C4-2B (cell line): ENCODE data around the gene RPS19BP1.

Experiments
- H3K27ac ChIP-seq: fragments of 450-650 bp; 2 replicates; pipeline ENCODE4 v1.5.1; 2017
- ZFX ChIP-seq: fragments of 450-650 bp; IDR thresholded peaks from 2 replicates; pipeline ENCODE4 v1.6.1; 2017
- TF ChIP-seq, protein P1 (sequence below): fragments of 450-650 bp; conservative IDR thresholded peaks from 2 replicates; pipeline ENCODE4 v1.5.1; 2017; ENCODE audit warnings: mild to moderate bottlenecking

The RPS19BP1 gene

DNA sequence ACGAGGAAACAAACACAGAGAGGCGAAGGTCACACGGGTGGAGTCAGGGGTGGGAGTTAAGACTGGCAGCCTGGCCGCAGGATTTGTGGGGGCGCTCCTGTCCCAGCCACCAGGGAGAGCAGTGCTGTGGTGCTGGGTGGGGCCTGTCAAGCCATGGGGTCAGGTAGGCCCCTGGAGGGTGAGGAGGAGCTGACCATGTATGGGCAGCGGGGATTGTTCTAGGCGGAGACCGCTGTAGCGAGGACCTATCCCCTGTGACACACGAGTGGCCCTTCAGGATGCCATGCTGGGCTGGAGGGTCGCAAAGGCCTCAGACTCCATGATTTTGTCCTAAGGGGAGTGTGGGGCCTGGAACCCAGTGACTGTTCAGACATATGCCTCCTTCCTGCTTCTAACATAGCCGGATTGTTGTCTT is 1.6 kb upstream of the RPS19BP1 start:
- TF ChIP-seq, protein P1, sequence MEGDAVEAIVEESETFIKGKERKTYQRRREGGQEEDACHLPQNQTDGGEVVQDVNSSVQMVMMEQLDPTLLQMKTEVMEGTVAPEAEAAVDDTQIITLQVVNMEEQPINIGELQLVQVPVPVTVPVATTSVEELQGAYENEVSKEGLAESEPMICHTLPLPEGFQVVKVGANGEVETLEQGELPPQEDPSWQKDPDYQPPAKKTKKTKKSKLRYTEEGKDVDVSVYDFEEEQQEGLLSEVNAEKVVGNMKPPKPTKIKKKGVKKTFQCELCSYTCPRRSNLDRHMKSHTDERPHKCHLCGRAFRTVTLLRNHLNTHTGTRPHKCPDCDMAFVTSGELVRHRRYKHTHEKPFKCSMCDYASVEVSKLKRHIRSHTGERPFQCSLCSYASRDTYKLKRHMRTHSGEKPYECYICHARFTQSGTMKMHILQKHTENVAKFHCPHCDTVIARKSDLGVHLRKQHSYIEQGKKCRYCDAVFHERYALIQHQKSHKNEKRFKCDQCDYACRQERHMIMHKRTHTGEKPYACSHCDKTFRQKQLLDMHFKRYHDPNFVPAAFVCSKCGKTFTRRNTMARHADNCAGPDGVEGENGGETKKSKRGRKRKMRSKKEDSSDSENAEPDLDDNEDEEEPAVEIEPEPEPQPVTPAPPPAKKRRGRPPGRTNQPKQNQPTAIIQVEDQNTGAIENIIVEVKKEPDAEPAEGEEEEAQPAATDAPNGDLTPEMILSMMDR = no peak
- TF ChIP-seq ZFX = no peak
- H3K27ac ChIP-seq = peak overlapping the region; percentile 27

DNA sequence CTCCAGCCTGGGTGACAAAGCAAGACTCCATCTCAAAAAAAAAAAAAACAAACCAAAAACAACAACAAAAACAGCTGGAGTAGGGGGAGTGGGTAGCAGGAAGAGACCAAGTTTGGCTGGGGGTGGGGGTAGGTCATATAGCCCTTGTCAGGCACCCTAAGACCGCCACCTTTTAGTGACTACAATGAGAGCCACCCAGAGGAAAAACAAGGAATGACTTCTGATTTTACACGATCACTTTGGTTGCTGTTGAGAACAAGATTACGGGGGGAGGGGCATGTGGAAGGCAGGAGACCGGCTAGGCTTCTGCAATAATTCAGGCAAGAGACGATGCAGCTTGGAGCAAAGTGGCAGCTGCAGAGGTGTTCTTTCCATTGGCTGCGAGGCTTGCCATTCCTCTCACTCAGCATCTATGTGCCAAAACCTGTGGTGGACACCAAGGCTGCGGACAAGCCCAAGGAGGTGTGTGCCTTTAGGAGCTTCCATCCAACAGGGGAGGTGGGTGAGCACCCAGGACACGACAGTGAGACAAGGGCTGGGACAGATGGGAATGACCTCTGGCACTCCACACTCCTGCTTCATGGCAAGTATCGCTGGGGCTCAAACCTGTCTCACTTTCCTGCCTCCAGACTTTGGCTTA is 1.7 kb downstream of the RPS19BP1 start:
- TF ChIP-seq ZFX = no peak
- TF ChIP-seq, protein P1 = peak; percentile 18; the same call in 1 of the 2 replicates
- H3K27ac ChIP-seq = peak overlapping the region; percentile 98

DNA sequence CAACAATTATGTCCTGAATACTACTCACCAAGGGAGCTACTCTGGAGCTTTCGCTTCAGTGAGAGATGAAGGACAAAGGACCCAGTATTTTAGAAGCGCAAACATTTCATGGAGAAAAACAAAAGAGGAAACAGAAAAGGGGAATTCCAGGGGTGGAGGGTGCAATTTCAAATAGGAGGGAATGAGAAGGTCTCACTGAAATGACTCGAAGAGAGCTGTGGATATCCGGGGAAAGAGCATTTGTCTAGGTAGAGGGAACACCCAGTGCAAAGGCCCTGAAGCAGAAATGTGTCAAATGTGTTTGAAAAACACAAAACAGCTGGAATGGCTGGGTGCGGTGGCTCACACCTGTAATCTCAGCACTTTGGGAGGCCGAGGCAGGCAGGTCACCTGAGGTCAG is 2.4 kb downstream of the RPS19BP1 start:
- H3K27ac ChIP-seq = no peak overlapping the region; the same call in 1 of the 2 replicates
- no peak for TF ChIP-seq ZFX
- TF ChIP-seq, protein P1 = no peak

DNA sequence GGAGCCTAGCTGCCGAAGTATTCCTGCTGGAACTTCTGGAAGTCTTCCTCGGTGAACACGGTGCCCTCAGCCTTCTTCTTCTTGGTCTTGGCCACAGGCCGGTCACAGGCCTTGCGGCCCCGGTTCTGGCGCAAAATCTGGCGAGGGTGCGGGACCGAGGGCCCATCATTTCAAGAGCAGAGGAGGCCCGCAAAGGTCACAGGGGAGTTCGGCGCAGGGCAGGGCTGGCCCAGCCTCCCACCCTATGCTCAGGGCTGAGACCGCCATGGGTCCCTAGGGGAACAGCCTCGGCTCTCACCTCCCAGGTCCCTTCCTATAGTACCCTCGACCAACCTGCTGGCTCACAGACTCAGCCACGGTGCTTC is 3.1 kb downstream of the RPS19BP1 start:
- TF ChIP-seq, protein P1 = no peak; the same call in none of the 2 replicates
- no peak; the same call in 1 of the 2 replicates for TF ChIP-seq ZFX
- peak overlapping the region; percentile 85 for H3K27ac ChIP-seq

DNA sequence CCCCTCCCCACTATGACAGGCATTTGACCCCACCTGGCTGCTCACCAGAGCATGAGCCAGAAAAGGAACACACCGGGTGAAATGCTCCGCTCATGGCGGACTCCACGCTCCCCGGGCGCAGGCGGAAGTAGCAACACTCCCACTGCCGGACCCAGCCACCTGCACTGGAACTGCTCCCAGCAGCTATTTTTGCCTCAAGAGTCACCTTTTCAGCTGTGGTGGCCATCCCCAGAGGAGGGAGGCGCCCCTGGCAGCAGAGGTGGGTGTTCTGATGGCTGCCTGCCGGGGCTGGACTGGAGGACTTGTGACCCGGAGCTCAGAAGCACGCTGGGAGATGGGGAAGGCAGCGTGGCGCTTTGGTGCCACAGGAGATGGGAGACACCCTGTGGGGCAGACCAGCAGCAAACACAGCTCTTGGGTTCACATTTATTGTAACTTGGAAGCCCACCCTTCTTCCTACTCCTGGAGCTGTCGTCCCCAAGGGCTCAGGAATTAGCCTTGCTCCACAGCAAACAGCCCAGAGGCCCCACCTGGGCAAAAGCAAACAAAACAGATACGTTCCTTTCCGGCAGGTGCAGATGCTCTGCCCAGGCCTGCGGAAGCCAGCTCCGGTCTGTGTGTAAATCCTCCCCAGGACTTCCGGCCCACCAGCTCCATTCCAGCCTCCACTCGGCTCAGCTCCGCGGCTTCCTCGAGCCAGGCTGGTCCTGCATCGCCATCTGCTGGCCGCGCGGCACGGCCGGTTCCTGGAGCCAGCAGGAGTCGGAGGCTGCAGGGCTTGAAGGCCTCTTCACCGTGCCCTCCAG is 3.7 kb downstream of the RPS19BP1 start:
- H3K27ac ChIP-seq = peak overlapping the region; percentile 85
- TF ChIP-seq, protein P1 = peak; percentile 99
- no peak; the same call in 1 of the 2 replicates for TF ChIP-seq ZFX

DNA sequence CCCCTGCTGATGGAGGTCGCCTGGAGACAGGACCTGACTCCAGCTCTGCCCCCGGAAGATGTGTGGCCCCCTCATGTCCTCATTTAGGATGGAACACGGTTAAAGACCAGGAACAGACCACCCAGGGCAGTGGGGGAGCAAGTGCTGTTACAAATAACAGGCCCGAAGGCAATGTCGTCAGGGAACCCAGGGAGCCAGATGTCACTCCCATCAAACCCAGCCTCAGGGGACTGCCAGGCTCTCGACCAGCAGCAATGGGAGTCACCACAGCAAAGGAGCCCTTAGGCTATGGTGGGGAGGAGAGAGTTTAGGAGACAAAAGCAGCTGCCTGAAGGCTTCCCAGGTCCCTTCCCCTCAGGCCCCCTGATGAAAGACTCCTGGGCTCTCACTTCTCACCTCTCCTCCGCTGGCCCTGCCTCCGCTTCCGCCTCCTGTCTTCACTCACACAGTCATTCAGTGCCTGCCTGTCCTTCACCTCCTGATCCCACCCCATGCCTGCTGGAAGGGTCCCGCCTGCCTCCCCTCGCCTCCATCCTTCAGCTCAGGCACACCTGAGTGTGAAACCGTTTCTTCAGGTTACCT is 4.4 kb downstream of the RPS19BP1 start:
- TF ChIP-seq, protein P1 = no peak
- TF ChIP-seq ZFX = no peak

DNA sequence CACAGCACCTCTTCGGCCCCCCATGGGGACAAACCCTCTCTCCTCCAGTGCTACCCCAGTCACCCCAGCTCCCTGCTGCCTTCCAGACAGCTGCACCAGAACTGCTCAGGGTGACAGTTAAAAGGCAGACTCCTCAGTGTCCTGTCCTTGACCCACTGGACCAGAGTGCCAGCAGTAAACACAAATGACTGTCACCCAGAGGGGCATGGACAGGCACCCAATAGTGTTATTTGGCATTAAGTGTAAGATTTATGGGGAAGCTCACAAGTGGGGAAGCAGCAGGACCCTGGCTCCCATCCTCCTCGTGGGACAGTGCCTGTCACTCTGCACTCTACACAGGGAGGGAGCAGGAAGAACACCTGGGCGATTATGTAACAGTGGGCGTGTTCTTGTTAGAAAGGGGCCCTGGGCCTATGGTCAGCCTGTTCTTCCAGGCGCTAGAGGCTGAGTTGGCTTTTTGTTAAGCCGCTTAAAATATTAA is 5.0 kb downstream of the RPS19BP1 start:
- H3K27ac ChIP-seq = peak overlapping the region; percentile 85
- TF ChIP-seq, protein P1 = no peak
- no peak for TF ChIP-seq ZFX

More for the DNA sequence above, 4.4 kb downstream of the RPS19BP1 start:
- H3K27ac ChIP-seq = peak overlapping the region; percentile 85
